Ishikawa (cell line): ENCODE measurements around the gene CCDC88C.

ENCODE experiments used
- CEBPB ChIP-seq: IDR thresholded peaks from 2 replicates; pipeline ENCODE4 v1.6.1; 2012
- CREB1 ChIP-seq: IDR thresholded peaks from 2 replicates; pipeline ENCODE4 v1.6.1; 2012; ENCODE audit warnings: low read depth
- EGR1 ChIP-seq: IDR thresholded peaks from 2 replicates; pipeline ENCODE4 v1.6.1; 2012
- EP300 ChIP-seq: IDR thresholded peaks from 2 replicates; pipeline ENCODE4 v1.6.1; 2012; ENCODE audit warnings: borderline replicate concordance
- FOXM1 ChIP-seq: IDR thresholded peaks from 2 replicates; pipeline ENCODE4 v1.6.1; 2012; ENCODE audit warnings: low read depth, borderline replicate concordance
- NFIC ChIP-seq: IDR thresholded peaks from 2 replicates; pipeline ENCODE4 v1.6.1; 2012
- RAD21 ChIP-seq: IDR thresholded peaks from 2 replicates; pipeline ENCODE4 v1.6.1; 2012; ENCODE audit warnings: low read depth
- TAF1 ChIP-seq: IDR thresholded peaks from 2 replicates; pipeline ENCODE4 v1.6.1; 2012; ENCODE audit warnings: low read depth, mild to moderate bottlenecking
- TCF12 ChIP-seq: IDR thresholded peaks from 2 replicates; pipeline ENCODE4 v1.6.1; 2012; ENCODE audit warnings: low read depth
- TEAD4 ChIP-seq: IDR thresholded peaks from 2 replicates; pipeline ENCODE4 v1.6.1; 2012
- YY1 ChIP-seq: IDR thresholded peaks from 2 replicates; pipeline ENCODE4 v1.6.1; 2012; ENCODE audit warnings: low read depth
- ZBTB7A ChIP-seq: IDR thresholded peaks from 2 replicates; pipeline ENCODE4 v1.6.1; 2012; ENCODE audit warnings: low read depth
- TF ChIP-seq, protein P1 (sequence below): IDR thresholded peaks from 2 replicates; pipeline ENCODE4 v1.6.1; 2012; ENCODE audit warnings: low read depth, mild to moderate bottlenecking
- TF ChIP-seq, protein P2 (sequence below): IDR thresholded peaks from 2 replicates; pipeline ENCODE4 v1.6.1; 2012
- TF ChIP-seq, protein P3 (sequence below): IDR thresholded peaks from 2 replicates; pipeline ENCODE4 v1.6.1; 2012

Gene CCDC88C

DNA sequence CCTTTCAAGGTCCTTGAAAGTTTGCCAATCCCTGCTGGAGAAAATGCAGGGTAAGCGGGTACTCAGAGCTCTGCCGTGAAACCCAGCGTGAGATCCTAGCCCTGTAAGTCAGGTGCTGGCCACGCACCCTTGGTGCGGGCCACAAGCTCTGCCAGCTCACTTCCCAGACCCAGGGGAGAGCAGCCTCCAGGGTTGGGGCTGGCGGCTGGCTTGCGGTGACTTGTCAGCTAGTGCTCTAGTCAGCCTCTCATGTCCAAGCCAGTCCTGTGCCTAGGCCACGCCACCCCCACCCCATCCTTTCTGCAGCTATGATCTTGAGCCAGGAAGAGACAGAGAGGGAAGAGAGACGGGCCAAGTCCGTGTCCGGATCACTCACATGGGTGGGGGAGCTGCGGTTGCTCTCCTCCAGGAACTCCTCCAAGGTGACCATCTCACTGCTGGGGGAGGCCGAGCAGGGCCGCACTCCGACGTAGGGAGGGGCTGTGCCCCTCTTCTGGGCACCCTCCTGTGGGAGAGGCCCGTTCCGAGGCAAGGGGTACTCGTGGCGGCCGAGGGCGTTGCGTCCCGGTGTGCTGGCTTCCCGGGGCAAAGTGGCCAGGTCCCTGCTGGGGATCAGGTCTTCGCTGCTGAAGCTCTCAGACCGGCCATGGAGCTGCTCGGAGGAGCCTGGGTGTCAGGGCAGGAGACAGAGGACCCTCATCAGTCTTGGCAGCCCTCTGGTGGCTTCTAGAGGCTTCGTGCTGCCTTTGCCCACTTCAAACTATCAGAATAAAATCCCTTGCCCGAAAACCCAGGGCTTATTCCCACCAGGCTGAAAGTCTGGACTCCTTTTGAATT, 139.9 kb downstream of the CCDC88C start:
- no peak for TF ChIP-seq CEBPB
- no peak for TF ChIP-seq FOXM1
- no peak for TF ChIP-seq TCF12
- TF ChIP-seq CREB1: no peak
- no peak for TF ChIP-seq RAD21
- no peak for TF ChIP-seq EGR1
- TF ChIP-seq, protein P1, sequence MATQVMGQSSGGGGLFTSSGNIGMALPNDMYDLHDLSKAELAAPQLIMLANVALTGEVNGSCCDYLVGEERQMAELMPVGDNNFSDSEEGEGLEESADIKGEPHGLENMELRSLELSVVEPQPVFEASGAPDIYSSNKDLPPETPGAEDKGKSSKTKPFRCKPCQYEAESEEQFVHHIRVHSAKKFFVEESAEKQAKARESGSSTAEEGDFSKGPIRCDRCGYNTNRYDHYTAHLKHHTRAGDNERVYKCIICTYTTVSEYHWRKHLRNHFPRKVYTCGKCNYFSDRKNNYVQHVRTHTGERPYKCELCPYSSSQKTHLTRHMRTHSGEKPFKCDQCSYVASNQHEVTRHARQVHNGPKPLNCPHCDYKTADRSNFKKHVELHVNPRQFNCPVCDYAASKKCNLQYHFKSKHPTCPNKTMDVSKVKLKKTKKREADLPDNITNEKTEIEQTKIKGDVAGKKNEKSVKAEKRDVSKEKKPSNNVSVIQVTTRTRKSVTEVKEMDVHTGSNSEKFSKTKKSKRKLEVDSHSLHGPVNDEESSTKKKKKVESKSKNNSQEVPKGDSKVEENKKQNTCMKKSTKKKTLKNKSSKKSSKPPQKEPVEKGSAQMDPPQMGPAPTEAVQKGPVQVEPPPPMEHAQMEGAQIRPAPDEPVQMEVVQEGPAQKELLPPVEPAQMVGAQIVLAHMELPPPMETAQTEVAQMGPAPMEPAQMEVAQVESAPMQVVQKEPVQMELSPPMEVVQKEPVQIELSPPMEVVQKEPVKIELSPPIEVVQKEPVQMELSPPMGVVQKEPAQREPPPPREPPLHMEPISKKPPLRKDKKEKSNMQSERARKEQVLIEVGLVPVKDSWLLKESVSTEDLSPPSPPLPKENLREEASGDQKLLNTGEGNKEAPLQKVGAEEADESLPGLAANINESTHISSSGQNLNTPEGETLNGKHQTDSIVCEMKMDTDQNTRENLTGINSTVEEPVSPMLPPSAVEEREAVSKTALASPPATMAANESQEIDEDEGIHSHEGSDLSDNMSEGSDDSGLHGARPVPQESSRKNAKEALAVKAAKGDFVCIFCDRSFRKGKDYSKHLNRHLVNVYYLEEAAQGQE: no peak
- no peak for TF ChIP-seq TAF1
- TF ChIP-seq TEAD4: no peak
- TF ChIP-seq EP300: no peak
- no peak for TF ChIP-seq NFIC
- TF ChIP-seq, protein P2, sequence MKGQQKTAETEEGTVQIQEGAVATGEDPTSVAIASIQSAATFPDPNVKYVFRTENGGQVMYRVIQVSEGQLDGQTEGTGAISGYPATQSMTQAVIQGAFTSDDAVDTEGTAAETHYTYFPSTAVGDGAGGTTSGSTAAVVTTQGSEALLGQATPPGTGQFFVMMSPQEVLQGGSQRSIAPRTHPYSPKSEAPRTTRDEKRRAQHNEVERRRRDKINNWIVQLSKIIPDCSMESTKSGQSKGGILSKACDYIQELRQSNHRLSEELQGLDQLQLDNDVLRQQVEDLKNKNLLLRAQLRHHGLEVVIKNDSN: no peak
- TF ChIP-seq ZBTB7A: no peak

DNA sequence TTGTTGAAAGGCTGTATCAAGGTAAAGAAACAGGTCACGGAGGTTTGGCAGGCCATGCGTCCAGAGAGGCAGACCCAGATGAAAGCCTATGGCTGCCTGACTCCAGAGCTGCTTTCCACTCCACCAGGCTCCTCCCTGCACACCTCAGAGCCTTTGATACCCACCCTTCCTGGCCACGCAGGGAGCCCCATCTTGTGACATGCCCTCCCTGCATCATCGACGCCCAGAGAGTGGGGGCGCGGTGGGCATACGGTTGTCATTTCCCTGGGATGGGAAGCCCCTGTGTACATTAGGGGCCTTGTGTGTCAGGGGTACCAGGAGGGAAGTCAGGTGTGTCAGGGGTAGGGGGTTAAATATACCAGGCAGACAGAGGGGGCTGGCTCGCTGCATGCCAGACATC, 142.8 kb downstream of the CCDC88C start:
- TF ChIP-seq EP300 (no peak), TEAD4 (no peak), CEBPB (no peak), FOXM1 (no peak), TAF1 (no peak), YY1 (no peak), ZBTB7A (no peak), RAD21 (no peak), NFIC (no peak), EGR1 (no peak), CREB1 (no peak), TCF12 (no peak)
- TF ChIP-seq, protein P2: no peak
- TF ChIP-seq, protein P1: no peak
- TF ChIP-seq, protein P3, sequence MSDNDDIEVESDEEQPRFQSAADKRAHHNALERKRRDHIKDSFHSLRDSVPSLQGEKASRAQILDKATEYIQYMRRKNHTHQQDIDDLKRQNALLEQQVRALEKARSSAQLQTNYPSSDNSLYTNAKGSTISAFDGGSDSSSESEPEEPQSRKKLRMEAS: no peak

DNA sequence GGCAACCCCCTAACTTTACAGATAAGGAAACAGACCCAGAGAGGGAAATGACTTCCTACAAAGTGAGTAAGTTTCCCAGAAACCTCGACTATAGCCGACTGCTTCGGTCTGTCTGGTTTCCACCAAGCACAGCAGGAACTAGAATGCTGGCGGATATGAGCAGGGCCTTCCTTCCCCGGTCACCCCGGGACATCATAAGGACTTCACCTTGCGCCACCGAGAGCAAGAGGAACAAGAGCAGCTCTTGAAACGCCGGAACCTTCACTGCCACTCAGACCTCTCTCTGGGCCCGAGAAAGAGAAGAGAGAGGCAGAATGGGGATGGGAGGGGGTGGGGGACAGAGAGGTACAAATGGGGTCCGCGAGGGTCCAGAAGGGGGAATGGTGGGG, 143.7 kb downstream of the CCDC88C start:
- TF ChIP-seq RAD21 (no peak), NFIC (no peak), CEBPB (no peak), ZBTB7A (no peak), TAF1 (no peak), FOXM1 (no peak), TCF12 (no peak), CREB1 (no peak), YY1 (no peak), TEAD4 (no peak), EGR1 (no peak), EP300 (no peak)
- TF ChIP-seq, protein P1: no peak
- TF ChIP-seq, protein P3: no peak
- TF ChIP-seq, protein P2: no peak
